Astrocyte of the cerebellum (primary cell): ENCODE measurements around the gene FANK1.

Experiments
- DNase-seq: peaks from one replicate; pipeline ENCODE4 v3.0.0-alpha.2; 2011; ENCODE audit warnings: low read depth
- H3K4me3 ChIP-seq: 2 replicates; pipeline ENCODE4 v1.5.1; 2011; ENCODE audit warnings: mild to moderate bottlenecking, low read depth, low read length, moderate library complexity
- in situ Hi-C: cut with HindIII; loops from 2 replicates; pipeline ENCODE4 v1.10.0; 2017; ENCODE audit warnings: low sequenced_read_pairs
- TF ChIP-seq, protein P1 (sequence below): IDR thresholded peaks from 2 replicates; pipeline ENCODE4 v1.5.1; 2012; ENCODE audit warnings: low read length, low read depth, moderate library complexity, mild to moderate bottlenecking; ENCODE audit errors: missing control alignments

Gene FANK1

DNA sequence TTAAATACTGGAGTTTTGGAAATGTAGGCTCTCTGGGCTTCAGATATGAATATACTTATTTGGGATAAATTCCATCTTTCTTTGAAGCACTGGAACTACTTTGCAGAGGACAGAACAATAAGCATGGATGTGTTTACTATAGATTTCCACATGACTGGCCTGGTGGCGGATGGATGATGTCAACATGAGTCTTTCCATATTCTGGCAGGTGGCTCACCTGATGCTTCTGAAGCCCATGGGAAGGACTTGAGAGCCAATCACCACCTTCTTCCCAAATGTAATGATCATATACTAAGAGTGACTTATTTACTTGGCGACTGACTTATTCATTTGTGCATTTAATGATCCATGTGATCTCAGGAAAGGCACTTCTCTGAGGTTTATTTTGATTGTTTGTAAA, 110.5 kb downstream of the FANK1 start:
- no peak for DNase-seq
- TF ChIP-seq, protein P1, sequence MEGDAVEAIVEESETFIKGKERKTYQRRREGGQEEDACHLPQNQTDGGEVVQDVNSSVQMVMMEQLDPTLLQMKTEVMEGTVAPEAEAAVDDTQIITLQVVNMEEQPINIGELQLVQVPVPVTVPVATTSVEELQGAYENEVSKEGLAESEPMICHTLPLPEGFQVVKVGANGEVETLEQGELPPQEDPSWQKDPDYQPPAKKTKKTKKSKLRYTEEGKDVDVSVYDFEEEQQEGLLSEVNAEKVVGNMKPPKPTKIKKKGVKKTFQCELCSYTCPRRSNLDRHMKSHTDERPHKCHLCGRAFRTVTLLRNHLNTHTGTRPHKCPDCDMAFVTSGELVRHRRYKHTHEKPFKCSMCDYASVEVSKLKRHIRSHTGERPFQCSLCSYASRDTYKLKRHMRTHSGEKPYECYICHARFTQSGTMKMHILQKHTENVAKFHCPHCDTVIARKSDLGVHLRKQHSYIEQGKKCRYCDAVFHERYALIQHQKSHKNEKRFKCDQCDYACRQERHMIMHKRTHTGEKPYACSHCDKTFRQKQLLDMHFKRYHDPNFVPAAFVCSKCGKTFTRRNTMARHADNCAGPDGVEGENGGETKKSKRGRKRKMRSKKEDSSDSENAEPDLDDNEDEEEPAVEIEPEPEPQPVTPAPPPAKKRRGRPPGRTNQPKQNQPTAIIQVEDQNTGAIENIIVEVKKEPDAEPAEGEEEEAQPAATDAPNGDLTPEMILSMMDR, result no peak
- no peak overlapping the region for H3K4me3 ChIP-seq
- in situ Hi-C loops, result no loop called here

DNA sequence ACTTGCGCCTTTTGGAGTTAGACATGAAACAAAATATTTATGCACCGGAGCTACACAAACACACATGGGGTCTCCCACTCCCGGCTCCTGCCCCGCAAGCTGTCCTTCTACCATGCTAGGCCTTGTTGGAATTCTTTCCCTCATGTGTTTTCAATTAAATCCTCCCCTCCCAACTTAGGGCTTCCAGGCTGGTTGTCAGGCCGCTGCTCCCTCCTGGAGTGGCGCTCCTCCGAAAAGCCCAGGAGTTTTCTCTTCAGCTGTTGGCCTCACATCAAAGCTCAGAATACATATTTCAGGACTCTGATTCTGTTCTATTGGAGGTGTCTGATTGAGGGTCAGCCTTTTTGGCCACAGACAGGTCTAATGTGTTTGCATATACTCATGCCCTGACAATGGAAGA, 113.3 kb downstream of the FANK1 start:
- in situ Hi-C loops, result no loop called here
- DNase-seq, result no peak
- TF ChIP-seq, protein P1, result no peak
- no peak overlapping the region for H3K4me3 ChIP-seq

DNA sequence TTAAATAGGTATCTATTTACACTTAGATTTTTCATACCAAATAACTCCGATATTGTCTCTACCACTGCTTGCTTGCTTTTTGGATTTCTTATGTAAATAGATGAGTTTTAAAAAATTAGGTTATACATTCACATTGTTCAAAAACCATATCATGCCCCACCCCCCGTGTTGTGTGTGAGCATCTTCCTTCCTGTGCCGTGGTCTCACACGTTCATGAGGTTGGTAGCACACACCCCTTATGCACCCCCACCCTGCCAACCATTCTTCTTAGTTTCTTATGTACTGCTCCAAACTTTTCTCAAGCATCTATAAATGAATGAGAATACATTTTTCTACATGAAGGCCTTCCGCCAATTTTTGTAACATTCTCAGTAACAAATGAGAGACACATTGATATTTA, 115.6 kb downstream of the FANK1 start:
- no peak overlapping the region for H3K4me3 ChIP-seq
- in situ Hi-C loops, result no loop called here
- no peak for DNase-seq
- TF ChIP-seq, protein P1, result no peak

DNA sequence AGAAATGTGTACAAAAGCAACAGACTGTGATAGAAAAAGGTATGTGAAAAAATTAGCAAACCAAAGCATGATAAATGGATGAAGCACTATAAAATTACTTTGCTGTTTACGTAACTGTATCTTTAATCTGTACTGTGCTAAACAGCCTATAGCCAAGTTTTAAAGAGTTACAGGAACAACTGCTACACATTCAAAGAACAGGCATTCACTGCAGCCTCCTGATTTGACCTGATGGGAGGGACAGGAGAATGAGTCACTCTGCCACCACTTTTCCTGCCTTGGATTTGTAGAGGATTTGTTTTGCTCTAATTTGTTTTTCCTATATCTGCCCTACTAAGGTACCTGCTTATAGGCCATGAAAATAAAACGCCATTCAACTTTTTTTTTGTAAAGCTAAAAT, 116.1 kb downstream of the FANK1 start:
- no peak for DNase-seq
- TF ChIP-seq, protein P1, result no peak
- H3K4me3 ChIP-seq, result no peak overlapping the region
- in situ Hi-C loops, result no loop called here

DNA sequence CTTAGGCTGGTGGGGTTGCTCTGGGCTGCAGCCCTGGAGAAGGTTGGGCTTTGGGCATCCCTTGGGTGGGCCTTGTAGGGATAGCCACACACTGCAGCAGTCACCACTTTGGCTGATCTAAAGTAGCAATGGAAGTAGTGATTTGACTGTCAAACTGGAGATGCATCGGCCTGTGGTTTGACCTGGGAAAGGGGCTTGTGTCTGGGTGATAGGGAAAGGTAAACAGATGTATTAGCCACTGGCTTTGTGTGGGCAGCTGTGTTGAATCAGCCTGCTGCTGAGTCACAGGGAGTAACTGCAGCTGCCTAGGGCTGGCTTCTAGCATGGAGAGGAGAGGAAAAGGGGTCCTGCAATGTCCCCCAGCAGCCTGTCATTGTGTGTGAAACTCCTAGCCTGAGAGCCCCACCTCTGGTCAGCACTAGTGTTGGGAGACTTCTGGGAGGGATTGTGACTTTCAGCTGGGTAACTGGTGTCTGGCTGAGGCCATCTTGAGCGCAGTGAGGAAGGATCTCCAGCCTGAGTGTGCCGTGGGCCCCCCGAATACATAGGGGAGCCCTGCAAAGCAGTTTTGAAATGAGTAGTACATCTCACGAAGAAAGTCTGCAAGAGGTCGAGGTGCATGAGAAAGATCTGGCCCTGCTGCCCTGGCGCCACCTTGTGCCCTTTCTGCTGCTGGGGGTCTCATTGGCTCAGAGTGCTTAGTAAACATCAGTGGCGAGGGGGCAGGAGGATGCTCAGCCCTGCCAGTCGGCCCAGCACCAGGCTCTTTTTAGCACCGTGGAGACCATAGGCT, 117.3 kb downstream of the FANK1 start:
- TF ChIP-seq, protein P1, result no peak
- DNase-seq, result peak; percentile 59
- in situ Hi-C loops, result no loop called here
- H3K4me3 ChIP-seq, result no peak overlapping the region

DNA sequence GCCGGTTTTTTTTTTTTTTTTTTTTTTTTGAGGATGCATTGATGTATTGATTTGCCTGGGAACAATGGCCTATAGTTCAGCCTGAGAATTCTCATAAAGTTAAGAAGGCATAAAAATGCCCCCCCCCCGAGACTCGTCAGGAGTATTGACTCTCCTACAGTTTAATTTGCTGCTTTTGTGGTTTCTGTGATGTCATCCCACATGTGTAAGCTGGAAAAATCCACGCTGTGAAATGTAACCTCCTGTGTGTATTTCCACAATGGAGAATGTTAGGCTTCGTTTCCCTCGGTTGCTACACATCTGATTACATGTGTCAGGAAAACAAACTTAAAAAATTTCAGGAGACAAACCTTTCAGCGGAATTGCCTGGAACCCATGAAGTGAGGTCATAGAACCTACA, 117.9 kb downstream of the FANK1 start:
- peak; percentile 72 for DNase-seq
- TF ChIP-seq, protein P1, result no peak
- H3K4me3 ChIP-seq, result no peak overlapping the region
- in situ Hi-C loops, result no loop called here

DNA sequence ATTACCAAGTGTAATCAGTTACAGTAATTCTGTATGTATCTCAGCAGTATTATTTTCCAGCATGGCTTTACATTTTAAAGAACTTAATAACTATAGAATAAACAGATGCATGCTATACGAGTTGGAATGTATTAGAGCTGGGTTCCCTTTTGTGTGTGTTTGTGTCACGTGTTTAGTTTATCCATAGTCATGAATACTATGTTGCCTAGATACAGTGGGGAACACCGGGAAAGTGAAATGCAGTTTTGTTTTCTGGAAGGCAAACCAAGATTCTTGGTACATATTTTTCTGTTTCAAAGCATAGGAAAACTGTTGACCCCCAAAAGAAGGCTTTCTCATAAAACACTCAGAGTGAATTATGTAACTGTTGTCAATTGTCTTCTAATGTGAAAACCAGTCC, 119.0 kb downstream of the FANK1 start:
- in situ Hi-C loops, result no loop called here
- no peak overlapping the region for H3K4me3 ChIP-seq
- DNase-seq, result no peak
- TF ChIP-seq, protein P1, result no peak
